HepG2 (cell line): ENCODE results near the gene MSRB3. TPM values are rescaled to one million over a fixed set of nuclear protein-coding genes. Genes with fewer than 3 reads are reported as not detected.

Experiments
- ATAC-seq: fragments of 200-7000 bp; cut with Tn5 transposase; 3 replicates; pipeline ENCODE4 v1.9.1; 2020; ENCODE audit warnings: mild to moderate bottlenecking, moderate library complexity
- BruUV-seq: library from RNA; stranded (reverse); fragments of 400-500 nt; replicated peaks from 2 replicates; lab custom pipeline; 2021; lab: Mats Ljungman, UMichigan
- CTCF ChIA-PET: fragments of 300-600 bp; formaldehyde crosslinking; extraction: SDS; loops from one replicate; lab custom pipeline; 2021; ENCODE audit warnings: low total read pairs, inconsistent platforms, low intra/inter-chr PET ratio; lab: Yijun Ruan, JAX
- POLR2A ChIA-PET: fragments of 350-600 bp; sonication (Branson Sonifier 250); formaldehyde crosslinking; loops from one replicate; lab custom pipeline; 2020; ENCODE audit warnings: antibody characterized with exemption, inconsistent platforms; lab: Yijun Ruan, JAX
- DNase-seq: peaks from one replicate; pipeline ENCODE4 v3.0.0-alpha.2; 2015; ENCODE audit warnings: low spot score
- FAIRE-seq: peaks from 3 replicates; lab custom pipeline; 2011; peaks lifted over from hg19 to GRCh38; lab: Jason Lieb, UNC
- H2AFZ ChIP-seq: one replicate; pipeline ENCODE4 v1.6.1; 2011; ENCODE audit warnings: low read length, inconsistent platforms
- H3K27ac ChIP-seq: fragments of 300-600 bp; 3 replicates; pipeline ENCODE4 v1.8.0; 2011; ENCODE audit warnings: mixed run types, mild to moderate bottlenecking, mixed read lengths, low read length, inconsistent platforms; ENCODE audit not compliant: insufficient read depth; ENCODE audit errors: extremely low read length
- H3K27me3 ChIP-seq, 2 experiments: fragments of 200-600 bp in 1 of 2; 2 replicates in 1 of 2; 3 replicates in 1 of 2; pipeline versions ENCODE4 v1.6.0 to v1.8.0; 2011; ENCODE audit warnings: low read length in 2 of 2, mild to moderate bottlenecking in 2 of 2, moderate library complexity in 2 of 2, inconsistent platforms in 1 of 2; ENCODE audit not compliant: insufficient read depth in 2 of 2, control insufficient read depth in 1 of 2
- H3K36me3 ChIP-seq, 2 experiments: fragments of 200-600 bp in 1 of 2; replicated peaks in 1 of 2; 2 replicates in 1 of 2; 3 replicates in 1 of 2; pipeline versions ENCODE4 v1.5.1 to v1.8.0; 2011; ENCODE audit warnings: low read length in 2 of 2, inconsistent platforms in 1 of 2; ENCODE audit not compliant: insufficient read depth in 2 of 2, control insufficient read depth in 1 of 2
- H3K4me1 ChIP-seq: 2 replicates; pipeline ENCODE4 v1.5.1; 2012; ENCODE audit warnings: low read length, inconsistent platforms; ENCODE audit not compliant: insufficient read depth
- H3K4me2 ChIP-seq: 2 replicates; pipeline ENCODE4 v1.6.0; 2011; ENCODE audit warnings: low read depth, low read length, inconsistent platforms
- H3K4me3 ChIP-seq, 3 experiments: fragments of 200-600 bp in 1 of 3; sonication (generic), shearing (Covaris generic) in 1 of 3; replicated peaks in 1 of 3; 2 replicates each; pipeline ENCODE4 v1.5.1; 2011 to 2016; ENCODE audit warnings: low read length in 3 of 3, inconsistent platforms in 2 of 3, low read depth in 2 of 3, mild to moderate bottlenecking in 2 of 3, control low read depth in 1 of 3, mixed read lengths in 1 of 3; ENCODE audit not compliant: insufficient read depth in 1 of 3
- H3K79me2 ChIP-seq: one replicate; pipeline ENCODE4 v1.6.1; 2011; ENCODE audit warnings: low read length, inconsistent platforms; ENCODE audit not compliant: insufficient read depth
- H3K9ac ChIP-seq: 2 replicates; pipeline ENCODE4 v1.6.0; 2011; ENCODE audit warnings: mild to moderate bottlenecking, low read depth, low read length, inconsistent platforms; ENCODE audit not compliant: insufficient read depth
- H3K9me3 ChIP-seq: 2 replicates; pipeline ENCODE4 v1.5.1; 2012; ENCODE audit warnings: mild to moderate bottlenecking, low read length
- H4K20me1 ChIP-seq: 2 replicates; pipeline ENCODE4 v1.6.0; 2011; ENCODE audit warnings: inconsistent platforms, mild to moderate bottlenecking, low read length, moderate library complexity; ENCODE audit not compliant: insufficient read depth
- HCFC1 ChIP-seq: fragments of 150-350 bp; IDR thresholded peaks from 2 replicates; pipeline ENCODE4 v1.6.1; 2014; ENCODE audit warnings: low read depth, low read length
- HOXA5 ChIP-seq: sonication (generic); formaldehyde crosslinking; IDR thresholded peaks from 2 replicates; pipeline ENCODE4 v1.4.0; 2020; ENCODE audit warnings: missing genetic modification reagents
- PAX8 ChIP-seq: sonication (generic); formaldehyde crosslinking; IDR thresholded peaks from 2 replicates; pipeline ENCODE4 v1.8.0; 2022; ENCODE audit warnings: mild to moderate bottlenecking, missing genetic modification reagents, borderline replicate concordance
- REPIN1 ChIP-seq: sonication (generic); formaldehyde crosslinking; IDR thresholded peaks from 2 replicates; pipeline ENCODE4 v1.8.0; 2022; ENCODE audit warnings: missing genetic modification reagents, low read depth, mild to moderate bottlenecking, borderline replicate concordance
- SALL1 ChIP-seq: sonication (generic); formaldehyde crosslinking; IDR thresholded peaks from 2 replicates; pipeline ENCODE4 v1.8.0; 2022; ENCODE audit warnings: mild to moderate bottlenecking, missing genetic modification reagents
- ZNF484 ChIP-seq: sonication (generic); formaldehyde crosslinking; IDR thresholded peaks from 2 replicates; pipeline ENCODE4 v1.5.1; 2020; ENCODE audit warnings: mild to moderate bottlenecking, low read depth, missing genetic modification reagents, borderline replicate concordance
- ZNF543 ChIP-seq: sonication (generic); formaldehyde crosslinking; IDR thresholded peaks from 2 replicates; pipeline ENCODE4 v1.4.0; 2020; ENCODE audit warnings: mild to moderate bottlenecking, missing genetic modification reagents
- ZNF569 ChIP-seq: sonication (generic); formaldehyde crosslinking; IDR thresholded peaks from 2 replicates; pipeline ENCODE4 v1.5.0; 2020; ENCODE audit warnings: mild to moderate bottlenecking, missing genetic modification reagents, moderate library complexity, borderline replicate concordance
- ZSCAN5A ChIP-seq: sonication (generic); formaldehyde crosslinking; IDR thresholded peaks from 2 replicates; pipeline ENCODE4 v1.8.0; 2022; ENCODE audit warnings: mild to moderate bottlenecking, missing genetic modification reagents, borderline replicate concordance
- in situ Hi-C: cut with HindIII; loops from 2 replicates; pipeline ENCODE4 v1.10.0; 2017; ENCODE audit warnings: low pct_unique_long_range_greater_than_20kb; ENCODE audit not compliant: extremely low pct_ligation_motif_present
- intact Hi-C: fragments of 100-400 bp; cut with micrococcal nuclease; formaldehyde crosslinking; loops from one replicate; pipeline ENCODE4 v1.10.0; 2022; ENCODE audit not compliant: unreplicated experiment
- polyA plus RNA-seq, 8 experiments: library from polyadenylated mRNA; depleted of rRNA in 3 of 8; stranded (reverse) in 7 of 8; unstranded in 1 of 8; fragments of >200 nt; fragmentation: Illumina TruSeq in 4 of 8; extraction: Trizol in 4 of 8; gene quantifications; 2 replicates each; pipeline versions ENCODE4 v1.2.1 to v1.2.3, GENCODE V29; 2011 to 2016; ENCODE audit warnings: low read depth in 4 of 8, missing spikeins in 1 of 8, mixed read lengths in 1 of 8; ENCODE audit not compliant: insufficient read depth in 1 of 8
- total RNA-seq, 5 experiments: library from RNA; depleted of rRNA; stranded (reverse); fragments of >200 nt; fragmentation: Illumina TruSeq; extraction: Trizol; gene quantifications; 2 replicates each; pipeline ENCODE4 v1.2.3, GENCODE V29; 2016; ENCODE audit warnings: low read depth in 1 of 5

The MSRB3 gene
- total and polyA plus RNA-seq, 2 of the 13 experiments (the other 11 are each of a cell fraction or from before 2014, with no cell fraction given): 1.5 to 1.9 TPM

DNA sequence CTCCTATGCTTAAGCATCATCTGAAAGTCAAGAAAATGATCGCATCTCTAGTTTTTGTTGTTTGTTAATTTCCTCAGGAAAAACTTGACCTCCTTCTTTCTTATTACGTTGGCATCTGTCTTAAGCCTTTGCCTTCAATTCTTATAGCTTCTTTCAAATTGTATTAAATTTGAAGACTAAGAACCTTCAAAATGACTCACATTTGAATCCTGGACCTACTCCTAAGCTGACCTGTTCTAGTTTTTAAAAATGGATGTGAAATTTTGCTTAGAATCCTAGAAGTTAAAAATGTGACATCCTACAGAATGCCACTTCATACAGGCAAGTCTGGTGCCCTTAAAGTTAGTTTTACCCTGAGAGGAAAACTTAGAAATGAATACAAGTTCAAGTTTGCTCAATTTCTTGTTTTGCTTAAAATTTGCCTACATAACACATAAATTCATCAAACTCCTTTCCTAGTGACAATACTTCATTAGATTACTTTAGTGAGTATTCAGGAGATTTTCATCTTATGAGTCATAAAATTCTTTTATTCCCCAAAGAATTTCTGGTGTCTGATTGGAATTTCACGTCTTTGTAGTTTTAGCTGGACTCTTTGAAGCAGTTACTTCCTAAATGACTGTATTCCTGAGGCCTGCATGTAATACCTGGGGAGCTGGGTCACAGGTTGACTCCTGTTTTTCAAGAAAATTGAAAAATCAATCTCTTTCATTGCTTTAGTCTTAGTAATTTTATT lies 152.3 kb downstream of the MSRB3 start (continued):
- TF ChIP-seq REPIN1 (CRISPR knock-in tag): no peak
- no peak for TF ChIP-seq HCFC1
- TF ChIP-seq HOXA5 (CRISPR knock-in tag): no peak
- no peak for TF ChIP-seq ZNF484 (CRISPR knock-in tag)
- TF ChIP-seq ZNF569 (CRISPR knock-in tag): no peak

GRCh38 chr12:65432114-65432513 lies 153.6 kb downstream of the MSRB3 start:
- FAIRE-seq: no peak

More at GRCh38 chr12:65432114-65432513, 153.6 kb downstream of the MSRB3 start:
- Histone ChIP-seq H4K20me1 (no peaks in the 10 kb centered on the region), H3K9ac (no peak overlapping the region), H3K36me3 (no peaks in the 10 kb centered on the region), H2AFZ (no peak overlapping the region), H3K4me1 (no peaks in the 10 kb centered on the region), H3K4me3 (no peak overlapping the region), H3K9me3 (no peaks in the 10 kb centered on the region), H3K79me2 (no peaks in the 10 kb centered on the region), H3K27me3 (no peaks in the 10 kb centered on the region; a peak in 1 of 5 replicates), H3K4me2 (no peak overlapping the region), H3K27ac (no peak overlapping the region)
- DNase-seq: no peak
- POLR2A ChIA-PET: no interaction called here
- no peak for ATAC-seq
- in situ Hi-C loops (no loop called here), intact Hi-C loops (no loop called here)
- BruUV-seq: no TSS peak
- no peak for TF ChIP-seq PAX8 (CRISPR knock-in tag)
- TF ChIP-seq ZNF543: no peak
- TF ChIP-seq ZSCAN5A (CRISPR knock-in tag): no peak
- no peak for TF ChIP-seq SALL1
- CTCF ChIA-PET: no interaction called here
